ENCODE results near the gene IL21R. TPM values are rescaled to one million over a fixed set of nuclear protein-coding genes. Genes with fewer than 3 reads are reported as not detected.
"Not testable (repeated sequence)": the region's sequence is repeated elsewhere in the genome, so short reads cannot be mapped to it uniquely, and the experiment has no call there.

IL21R gene
- total RNA-seq, 1 experiment from 2014 or later: 3.8 TPM

DNA sequence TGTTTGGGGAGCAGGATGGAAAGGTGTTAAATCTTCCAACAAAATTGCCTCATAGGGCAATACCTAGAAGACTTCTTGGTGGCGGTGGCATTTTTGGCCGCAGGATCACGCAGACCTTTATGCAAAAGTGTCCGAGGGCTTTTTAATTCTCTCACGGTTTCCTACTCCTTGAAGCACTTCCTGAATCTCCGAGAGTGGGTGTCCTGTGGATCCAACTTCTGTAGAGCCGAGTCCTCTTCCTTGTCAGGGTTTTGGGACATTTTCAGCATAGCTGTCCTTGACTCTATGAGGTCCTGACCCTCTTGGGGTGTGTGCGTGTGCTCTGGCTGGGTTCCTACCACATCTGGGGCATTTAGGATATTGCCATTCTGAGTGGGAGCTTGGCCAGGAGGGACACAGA, 31.7 kb downstream of the IL21R start:
- intact Hi-C loops (cut with micrococcal nuclease; ENCODE audit: unreplicated experiment): no loop called here
- no TSS peak for BruUV-seq (replicated peaks)
- POLR2A ChIA-PET (ENCODE audit: unreplicated experiment): no interaction called here

DNA sequence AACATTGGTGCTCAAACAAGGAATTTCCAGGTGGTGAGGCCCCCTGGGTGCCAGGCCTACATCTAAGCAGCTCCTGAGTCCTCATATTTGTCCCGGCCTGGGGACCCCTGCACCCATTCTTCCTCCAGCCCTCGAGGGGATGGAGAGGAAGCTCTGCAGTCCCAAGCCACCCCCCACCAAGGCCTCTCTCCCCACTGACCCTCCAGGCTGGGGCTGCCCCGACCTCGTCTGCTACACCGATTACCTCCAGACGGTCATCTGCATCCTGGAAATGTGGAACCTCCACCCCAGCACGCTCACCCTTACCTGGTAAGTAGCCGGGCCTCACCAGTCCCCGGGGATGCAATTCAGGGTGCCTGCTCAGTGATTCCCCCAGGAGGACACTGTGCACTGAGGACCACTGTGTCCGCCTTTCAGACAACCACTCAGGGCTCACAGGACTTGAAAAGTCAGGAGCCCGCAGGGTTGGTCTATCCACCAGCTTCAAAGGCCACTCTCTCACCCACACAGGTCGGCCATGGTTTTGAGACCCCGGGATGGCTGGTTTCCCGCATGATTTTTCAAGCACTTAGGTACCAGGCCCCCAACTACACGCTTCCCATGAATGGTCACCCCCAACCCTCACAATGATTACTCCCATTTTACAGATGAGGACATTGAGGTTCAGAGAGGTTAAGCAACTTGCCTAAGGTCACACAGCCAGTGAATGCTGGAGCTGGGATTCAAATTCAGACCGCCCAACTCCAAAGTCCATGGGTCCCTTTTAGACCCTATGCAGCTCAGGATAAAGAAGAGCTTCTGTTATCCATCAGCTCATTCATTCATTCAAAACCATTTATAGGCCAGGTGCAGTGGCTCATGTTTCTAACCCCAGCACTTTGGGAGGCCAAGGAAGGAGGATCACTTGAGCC, 32.4 kb downstream of the IL21R start:
- H3K4me3 ChIP-seq: no peak overlapping the region
- no peak overlapping the region for H3K4me2 ChIP-seq
- H3K9me2 ChIP-seq (ENCODE audit: insufficient read depth): no peaks in the 10 kb centered on the region
- CTCF ChIA-PET: no interaction called here
- no peak overlapping the region for H2AFZ ChIP-seq
- intact Hi-C loops (cut with micrococcal nuclease; ENCODE audit: unreplicated experiment): no loop called here
- H3K4me1 ChIP-seq (replicated peaks; ENCODE audit: insufficient read depth): no peaks in the 10 kb centered on the region
- POLR2A ChIA-PET (ENCODE audit: unreplicated experiment): no interaction called here
- H3K36me3 ChIP-seq (ENCODE audit: low read depth): no peaks in the 10 kb centered on the region
- H4K20me1 ChIP-seq (ENCODE audit: insufficient read depth): no peaks in the 10 kb centered on the region
- BruUV-seq (replicated peaks): no TSS peak
- peaks cover 23% of the 10 kb centered on the region; the same call in 1 of the 2 replicates for H3K27me3 ChIP-seq (ENCODE audit: insufficient read depth, low read depth)
- H3K9me3 ChIP-seq (ENCODE audit: insufficient read depth, low read depth): no peaks in the 10 kb centered on the region
- no peak for DNase-seq
- H3K79me2 ChIP-seq (ENCODE audit: low read depth): no peaks in the 10 kb centered on the region
- H3F3A ChIP-seq (ENCODE audit: insufficient read depth, low read depth): no peaks in the 10 kb centered on the region
- no peak for TF ChIP-seq EZH2 (IDR thresholded peaks at IDR 0.05; ENCODE audit: low read depth)
- TF ChIP-seq, protein P1, sequence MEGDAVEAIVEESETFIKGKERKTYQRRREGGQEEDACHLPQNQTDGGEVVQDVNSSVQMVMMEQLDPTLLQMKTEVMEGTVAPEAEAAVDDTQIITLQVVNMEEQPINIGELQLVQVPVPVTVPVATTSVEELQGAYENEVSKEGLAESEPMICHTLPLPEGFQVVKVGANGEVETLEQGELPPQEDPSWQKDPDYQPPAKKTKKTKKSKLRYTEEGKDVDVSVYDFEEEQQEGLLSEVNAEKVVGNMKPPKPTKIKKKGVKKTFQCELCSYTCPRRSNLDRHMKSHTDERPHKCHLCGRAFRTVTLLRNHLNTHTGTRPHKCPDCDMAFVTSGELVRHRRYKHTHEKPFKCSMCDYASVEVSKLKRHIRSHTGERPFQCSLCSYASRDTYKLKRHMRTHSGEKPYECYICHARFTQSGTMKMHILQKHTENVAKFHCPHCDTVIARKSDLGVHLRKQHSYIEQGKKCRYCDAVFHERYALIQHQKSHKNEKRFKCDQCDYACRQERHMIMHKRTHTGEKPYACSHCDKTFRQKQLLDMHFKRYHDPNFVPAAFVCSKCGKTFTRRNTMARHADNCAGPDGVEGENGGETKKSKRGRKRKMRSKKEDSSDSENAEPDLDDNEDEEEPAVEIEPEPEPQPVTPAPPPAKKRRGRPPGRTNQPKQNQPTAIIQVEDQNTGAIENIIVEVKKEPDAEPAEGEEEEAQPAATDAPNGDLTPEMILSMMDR (conservative IDR thresholded peaks at IDR 0.05): no peak
- no peak overlapping the region for H3K27ac ChIP-seq

More for the DNA sequence above, 31.7 kb downstream of the IL21R start:
- Histone ChIP-seq H3K27ac (no peak overlapping the region), H3K36me3 (ENCODE audit: low read depth) (no peaks in the 10 kb centered on the region), H3K79me2 (ENCODE audit: low read depth) (no peaks in the 10 kb centered on the region), H3K4me2 (no peak overlapping the region), H4K20me1 (ENCODE audit: insufficient read depth) (no peaks in the 10 kb centered on the region), H3K9me3 (ENCODE audit: insufficient read depth, low read depth) (no peaks in the 10 kb centered on the region), H2AFZ (no peak overlapping the region), H3K27me3 (ENCODE audit: insufficient read depth, low read depth) (peaks cover 23% of the 10 kb centered on the region; the same call in 1 of the 2 replicates), H3K9me2 (ENCODE audit: insufficient read depth) (no peaks in the 10 kb centered on the region), H3K4me1 (replicated peaks; ENCODE audit: insufficient read depth) (no peaks in the 10 kb centered on the region), H3F3A (ENCODE audit: insufficient read depth, low read depth) (no peaks in the 10 kb centered on the region), H3K4me3 (no peak overlapping the region)
- TF ChIP-seq EZH2 (IDR thresholded peaks at IDR 0.05; ENCODE audit: low read depth): no peak
- TF ChIP-seq, protein P1 (conservative IDR thresholded peaks at IDR 0.05): no peak
- CTCF ChIA-PET: no interaction called here
- DNase-seq: no peak

DNA sequence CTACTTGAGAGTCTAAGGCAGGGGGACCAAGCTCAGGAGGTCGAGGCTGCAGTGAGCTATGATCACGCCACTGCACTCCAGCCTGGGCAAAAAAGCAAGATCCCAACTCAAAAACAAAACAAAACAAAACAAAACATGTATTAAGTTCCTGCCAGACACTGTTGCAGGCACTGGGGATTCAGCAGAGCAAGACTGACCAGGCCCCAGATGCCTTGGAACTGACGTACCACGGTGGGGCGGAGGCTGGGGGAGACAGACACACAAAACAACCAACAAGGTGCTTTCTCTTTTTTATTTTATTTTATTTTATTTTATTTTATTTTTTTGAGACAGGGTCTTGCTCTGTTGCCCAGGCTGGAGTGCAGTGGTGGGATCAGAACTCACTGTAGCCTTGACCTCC, 33.2 kb downstream of the IL21R start:
- CTCF ChIA-PET; H3K4me3 ChIP-seq; H3K9me3 ChIP-seq (ENCODE audit: insufficient read depth, low read depth); H2AFZ ChIP-seq; H3K79me2 ChIP-seq (ENCODE audit: low read depth); H3F3A ChIP-seq (ENCODE audit: insufficient read depth, low read depth); H3K36me3 ChIP-seq (ENCODE audit: low read depth); H3K9me2 ChIP-seq (ENCODE audit: insufficient read depth); intact Hi-C loops (cut with micrococcal nuclease; ENCODE audit: unreplicated experiment); H3K27ac ChIP-seq; H4K20me1 ChIP-seq (ENCODE audit: insufficient read depth); H3K4me2 ChIP-seq; DNase-seq; POLR2A ChIA-PET (ENCODE audit: unreplicated experiment); H3K4me1 ChIP-seq (replicated peaks; ENCODE audit: insufficient read depth); BruUV-seq (replicated peaks): not testable (repeated sequence)
- peaks cover 19% of the 10 kb centered on the region; the same call in 1 of the 2 replicates for H3K27me3 ChIP-seq (ENCODE audit: insufficient read depth, low read depth)
